T-helper 17 cell (primary cell): ENCODE data around the gene SLC4A2. TPM values are rescaled to one million over a fixed set of nuclear protein-coding genes. Genes with fewer than 3 reads are reported as not detected.
A peak's percentile ranks its signal among the peaks of the same experiment; 100 is the strongest.

Source experiments
- ATAC-seq: fragments of 150-1000 bp; cut with Tn5 transposase; 2 replicates; pipeline ENCODE4 v1.10.0; 2021; ENCODE audit warnings: mild to moderate bottlenecking, moderate library complexity
- DNase-seq, 3 donors: peaks; one replicate each; pipeline versions ENCODE4 v3.0.0 to v3.0.0-alpha.2; 2020 to 2021
- H3K9me3 ChIP-seq: one replicate; pipeline ENCODE4 v1.7.0; 2013; ENCODE audit warnings: low read length, mild to moderate bottlenecking; ENCODE audit not compliant: control insufficient read depth, poor library complexity, severe bottlenecking
- H3K27ac Mint-ChIP-seq: one replicate; pipeline ENCODE4 v1.8.0; 2022; ENCODE audit warnings: mild to moderate bottlenecking, moderate library complexity, mixed read lengths
- H3K27me3 Mint-ChIP-seq: one replicate; pipeline ENCODE4 v1.8.0; 2022; ENCODE audit warnings: mixed read lengths
- H3K36me3 Mint-ChIP-seq: one replicate; pipeline ENCODE4 v1.8.0; 2022; ENCODE audit warnings: low read depth, mixed read lengths
- H3K4me1 Mint-ChIP-seq: one replicate; pipeline ENCODE4 v1.8.0; 2022; ENCODE audit warnings: mild to moderate bottlenecking, mixed read lengths
- H3K4me3 Mint-ChIP-seq: one replicate; pipeline ENCODE4 v1.8.0; 2022; ENCODE audit warnings: mild to moderate bottlenecking, moderate library complexity, mixed read lengths
- total RNA-seq, 4 donors: library from RNA in 2 of 4; stranded (reverse) in 2 of 4; gene quantifications; one replicate each; pipeline ENCODE4 v1.2.3 and lab custom pipeline; 2022 to 2026

Gene SLC4A2
- total RNA-seq, 2 donors from 2014 or later = 48.9 to 61.3 TPM

GRCh38 chr7:151095123-151095797 is 35.9 kb downstream of the SLC4A2 start:
- DNase-seq (no peak), ATAC-seq (peak; percentile 63)
- no peaks in the 10 kb centered on the region for H3K27me3 Mint-ChIP-seq
- peaks cover 18% of the 10 kb centered on the region for H3K4me1 Mint-ChIP-seq
- no peaks in the 10 kb centered on the region for H3K9me3 ChIP-seq
- H3K36me3 Mint-ChIP-seq = no peaks in the 10 kb centered on the region
- peak overlapping the region; percentile 43 for H3K4me3 Mint-ChIP-seq
- peak overlapping the region; percentile 83 for H3K27ac Mint-ChIP-seq

- peak overlapping the region; percentile 69 for H3K27ac Mint-ChIP-seq
- peaks cover 18% of the 10 kb centered on the region for H3K4me1 Mint-ChIP-seq
- DNase-seq = no peak
- H3K9me3 ChIP-seq = no peaks in the 10 kb centered on the region
- no peaks in the 10 kb centered on the region for H3K36me3 Mint-ChIP-seq
- peak; percentile 55 for ATAC-seq
- H3K27me3 Mint-ChIP-seq = no peaks in the 10 kb centered on the region
- H3K4me3 Mint-ChIP-seq = no peak overlapping the region
Measured at GRCh38 chr7:151095828-151096475, 36.6 kb downstream of the SLC4A2 start.

GRCh38 chr7:151099486-151100211 is 40.3 kb downstream of the SLC4A2 start:
- H3K4me3 Mint-ChIP-seq = no peak overlapping the region
- no peaks in the 10 kb centered on the region for H3K9me3 ChIP-seq
- H3K4me1 Mint-ChIP-seq = peaks cover 14% of the 10 kb centered on the region
- no peaks in the 10 kb centered on the region for H3K27me3 Mint-ChIP-seq
- ATAC-seq (no peak), DNase-seq (no peak)
- peaks cover 4% of the 10 kb centered on the region for H3K36me3 Mint-ChIP-seq
- H3K27ac Mint-ChIP-seq = no peak overlapping the region

GRCh38 chr7:151100921-151101320 is 41.5 kb downstream of the SLC4A2 start:
- ATAC-seq = no peak
- peaks cover 7% of the 10 kb centered on the region for H3K4me1 Mint-ChIP-seq
- H3K4me3 Mint-ChIP-seq = no peak overlapping the region
- DNase-seq = no peak
- H3K36me3 Mint-ChIP-seq = peaks cover 4% of the 10 kb centered on the region
- H3K9me3 ChIP-seq = no peaks in the 10 kb centered on the region
- no peak overlapping the region for H3K27ac Mint-ChIP-seq
- H3K27me3 Mint-ChIP-seq = no peaks in the 10 kb centered on the region

- peaks cover 4% of the 10 kb centered on the region for H3K36me3 Mint-ChIP-seq
- H3K4me1 Mint-ChIP-seq = peaks cover 5% of the 10 kb centered on the region
- H3K9me3 ChIP-seq = no peaks in the 10 kb centered on the region
- ATAC-seq (no peak), DNase-seq (no peak)
- H3K4me3 Mint-ChIP-seq = no peak overlapping the region
- no peak overlapping the region for H3K27ac Mint-ChIP-seq
- no peaks in the 10 kb centered on the region for H3K27me3 Mint-ChIP-seq
Measured at GRCh38 chr7:151101621-151102396, 42.4 kb downstream of the SLC4A2 start.

- Mint-ChIP-seq H3K4me3 (no peak overlapping the region), H3K27ac (no peak overlapping the region), H3K27me3 (no peaks in the 10 kb centered on the region), H3K36me3 (peaks cover 4% of the 10 kb centered on the region), H3K4me1 (peaks cover 5% of the 10 kb centered on the region)
- H3K9me3 ChIP-seq = no peaks in the 10 kb centered on the region
- ATAC-seq = no peak
- DNase-seq = no peak
Measured at GRCh38 chr7:151102991-151103390, 43.6 kb downstream of the SLC4A2 start.

GRCh38 chr7:151103973-151104372 is 44.6 kb downstream of the SLC4A2 start:
- no peak overlapping the region for H3K27ac Mint-ChIP-seq
- H3K4me1 Mint-ChIP-seq = peaks cover 5% of the 10 kb centered on the region
- no peaks in the 10 kb centered on the region for H3K9me3 ChIP-seq
- no peaks in the 10 kb centered on the region for H3K27me3 Mint-ChIP-seq
- no peak overlapping the region for H3K4me3 Mint-ChIP-seq
- ATAC-seq (no peak), DNase-seq (no peak)
- peaks cover 4% of the 10 kb centered on the region for H3K36me3 Mint-ChIP-seq

GRCh38 chr7:151104411-151105235 is 45.2 kb downstream of the SLC4A2 start:
- H3K36me3 Mint-ChIP-seq = peaks cover 4% of the 10 kb centered on the region
- no peak overlapping the region for H3K27ac Mint-ChIP-seq
- ATAC-seq (no peak), DNase-seq (no peak)
- H3K27me3 Mint-ChIP-seq = no peaks in the 10 kb centered on the region
- H3K9me3 ChIP-seq = no peaks in the 10 kb centered on the region
- H3K4me1 Mint-ChIP-seq = peaks cover 7% of the 10 kb centered on the region
- no peak overlapping the region for H3K4me3 Mint-ChIP-seq

- no peaks in the 10 kb centered on the region for H3K9me3 ChIP-seq
- no peak for ATAC-seq
- Mint-ChIP-seq H3K27me3 (no peaks in the 10 kb centered on the region), H3K4me1 (peaks cover 11% of the 10 kb centered on the region), H3K27ac (no peak overlapping the region), H3K36me3 (peaks cover 4% of the 10 kb centered on the region), H3K4me3 (no peak overlapping the region)
- no peak for DNase-seq
Measured at GRCh38 chr7:151107882-151108281, 48.5 kb downstream of the SLC4A2 start.

GRCh38 chr7:151109094-151110048 is 50.0 kb downstream of the SLC4A2 start:
- H3K36me3 Mint-ChIP-seq = no peaks in the 10 kb centered on the region
- H3K4me3 Mint-ChIP-seq = no peak overlapping the region
- no peak overlapping the region for H3K27ac Mint-ChIP-seq
- ATAC-seq = no peak
- no peak for DNase-seq
- H3K9me3 ChIP-seq = no peaks in the 10 kb centered on the region
- H3K4me1 Mint-ChIP-seq = peaks cover 7% of the 10 kb centered on the region
- H3K27me3 Mint-ChIP-seq = no peaks in the 10 kb centered on the region

- H3K27ac Mint-ChIP-seq = no peak overlapping the region
- no peaks in the 10 kb centered on the region for H3K36me3 Mint-ChIP-seq
- ATAC-seq = no peak
- DNase-seq = no peak
- no peaks in the 10 kb centered on the region for H3K27me3 Mint-ChIP-seq
- H3K4me1 Mint-ChIP-seq = peaks cover 6% of the 10 kb centered on the region
- H3K9me3 ChIP-seq = no peaks in the 10 kb centered on the region
- H3K4me3 Mint-ChIP-seq = no peak overlapping the region
Measured at GRCh38 chr7:151110236-151110940, 51.0 kb downstream of the SLC4A2 start.
